Loucy (cell line): ENCODE data around the gene CPT1C.

Experiments
- H2AFZ ChIP-seq: fragments of 200-600 bp; sonication (generic); 2 replicates; pipeline ENCODE4 v1.6.0; 2016; ENCODE audit warnings: antibody characterized with exemption, mild to moderate bottlenecking, low read length, moderate library complexity
- H3F3A ChIP-seq: fragments of 200-600 bp; 2 replicates; pipeline ENCODE4 v1.6.0; 2016; ENCODE audit warnings: antibody characterized with exemption, low read depth, mild to moderate bottlenecking
- H3K27me3 ChIP-seq: fragments of 200-600 bp; sonication (generic); 2 replicates; pipeline ENCODE4 v1.6.1; 2014; ENCODE audit warnings: low read length, mild to moderate bottlenecking; ENCODE audit not compliant: insufficient read depth, poor library complexity, severe bottlenecking
- H3K36me3 ChIP-seq: fragments of 200-600 bp; sonication (generic); 2 replicates; pipeline ENCODE4 v1.6.1; 2016; ENCODE audit warnings: low read length; ENCODE audit not compliant: insufficient read depth
- H3K4me1 ChIP-seq: fragments of 200-600 bp; sonication (generic); 2 replicates; pipeline ENCODE4 v1.5.1; 2014; ENCODE audit warnings: low read length, mild to moderate bottlenecking; ENCODE audit not compliant: insufficient read depth, poor library complexity, severe bottlenecking
- H3K4me2 ChIP-seq: fragments of 200-600 bp; sonication (generic); 2 replicates; pipeline ENCODE4 v1.6.0; 2014; ENCODE audit warnings: antibody characterized with exemption, low read length, low read depth, mild to moderate bottlenecking; ENCODE audit not compliant: poor library complexity, severe bottlenecking
- H3K4me3 ChIP-seq: fragments of 200-600 bp; sonication (generic); 2 replicates; pipeline ENCODE4 v1.5.1; 2014; ENCODE audit warnings: low read length, mild to moderate bottlenecking, mixed read lengths; ENCODE audit not compliant: poor library complexity, severe bottlenecking
- H3K79me2 ChIP-seq: fragments of 200-600 bp; sonication (generic); 2 replicates; pipeline ENCODE4 v1.6.1; 2014; ENCODE audit warnings: low read length; ENCODE audit not compliant: insufficient read depth
- H3K9ac ChIP-seq: fragments of 200-600 bp; sonication (generic); 2 replicates; pipeline ENCODE4 v1.6.0; 2014; ENCODE audit warnings: mild to moderate bottlenecking, low read depth, low read length, moderate library complexity; ENCODE audit not compliant: poor library complexity, severe bottlenecking
- H3K9me2 ChIP-seq: fragments of 200-600 bp; sonication (generic); replicated peaks from 2 replicates; pipeline ENCODE4 v1.6.1; 2016; ENCODE audit warnings: low read depth, low read length, mixed read lengths
- H3K9me3 ChIP-seq: fragments of 200-600 bp; sonication (generic); 2 replicates; pipeline ENCODE4 v1.6.1; 2014; ENCODE audit warnings: mild to moderate bottlenecking, antibody characterized with exemption, low read length, low read depth; ENCODE audit not compliant: insufficient read depth
- H4K20me1 ChIP-seq: fragments of 200-600 bp; sonication (generic); 2 replicates; pipeline ENCODE4 v1.6.0; 2014; ENCODE audit warnings: antibody characterized with exemption, low read length, mild to moderate bottlenecking; ENCODE audit not compliant: insufficient read depth, poor library complexity, severe bottlenecking
- EZH2phosphoT487 ChIP-seq: fragments of 200-600 bp; IDR thresholded peaks from 2 replicates; pipeline ENCODE4 v1.6.1; 2018; ENCODE audit warnings: antibody characterized with exemption, mild to moderate bottlenecking, moderate library complexity, borderline replicate concordance
- TF ChIP-seq, protein P1 (sequence below): fragments of 200-600 bp; sonication (generic); conservative IDR thresholded peaks from 2 replicates; pipeline ENCODE4 v1.5.1; 2014; ENCODE audit warnings: mild to moderate bottlenecking, antibody characterized with exemption, low read length

CPT1C gene

DNA sequence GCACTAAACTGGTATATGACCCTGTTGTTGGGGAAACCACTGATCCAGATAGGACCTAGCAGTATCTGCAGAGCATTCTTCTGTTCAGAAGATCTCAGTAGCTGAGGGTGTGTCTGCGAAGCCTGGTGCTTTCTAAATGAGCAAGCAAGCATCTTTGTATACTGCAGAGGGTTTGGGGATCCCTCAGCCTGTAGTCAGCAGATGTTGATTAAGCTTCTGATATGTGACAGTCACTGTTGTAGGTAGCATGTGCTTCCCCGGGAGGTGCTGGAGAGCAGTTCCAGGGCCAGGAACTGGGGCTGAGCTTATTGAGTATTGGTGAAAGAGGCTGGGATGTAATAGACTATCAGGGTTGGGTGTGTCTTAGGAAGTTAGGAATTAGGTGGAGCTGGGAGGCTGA lies 47.5 kb upstream of the CPT1C start:
- H3K27me3 ChIP-seq = no peaks in the 10 kb centered on the region
- TF ChIP-seq EZH2phosphoT487 = no peak
- TF ChIP-seq, protein P1, sequence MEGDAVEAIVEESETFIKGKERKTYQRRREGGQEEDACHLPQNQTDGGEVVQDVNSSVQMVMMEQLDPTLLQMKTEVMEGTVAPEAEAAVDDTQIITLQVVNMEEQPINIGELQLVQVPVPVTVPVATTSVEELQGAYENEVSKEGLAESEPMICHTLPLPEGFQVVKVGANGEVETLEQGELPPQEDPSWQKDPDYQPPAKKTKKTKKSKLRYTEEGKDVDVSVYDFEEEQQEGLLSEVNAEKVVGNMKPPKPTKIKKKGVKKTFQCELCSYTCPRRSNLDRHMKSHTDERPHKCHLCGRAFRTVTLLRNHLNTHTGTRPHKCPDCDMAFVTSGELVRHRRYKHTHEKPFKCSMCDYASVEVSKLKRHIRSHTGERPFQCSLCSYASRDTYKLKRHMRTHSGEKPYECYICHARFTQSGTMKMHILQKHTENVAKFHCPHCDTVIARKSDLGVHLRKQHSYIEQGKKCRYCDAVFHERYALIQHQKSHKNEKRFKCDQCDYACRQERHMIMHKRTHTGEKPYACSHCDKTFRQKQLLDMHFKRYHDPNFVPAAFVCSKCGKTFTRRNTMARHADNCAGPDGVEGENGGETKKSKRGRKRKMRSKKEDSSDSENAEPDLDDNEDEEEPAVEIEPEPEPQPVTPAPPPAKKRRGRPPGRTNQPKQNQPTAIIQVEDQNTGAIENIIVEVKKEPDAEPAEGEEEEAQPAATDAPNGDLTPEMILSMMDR = no peak
- H3K79me2 ChIP-seq = peaks cover 42% of the 10 kb centered on the region
- peak overlapping the region; percentile 89 for H3K4me2 ChIP-seq
- H3K9ac ChIP-seq = peak overlapping the region; percentile 99
- no peaks in the 10 kb centered on the region for H3K9me3 ChIP-seq
- H3K9me2 ChIP-seq = no peaks in the 10 kb centered on the region
- peak overlapping the region; percentile 89 for H3K4me3 ChIP-seq
- H4K20me1 ChIP-seq = peaks cover 21% of the 10 kb centered on the region
- no peak overlapping the region for H2AFZ ChIP-seq
- peaks cover 22% of the 10 kb centered on the region for H3K4me1 ChIP-seq
- H3K36me3 ChIP-seq = peaks cover 5% of the 10 kb centered on the region; the same call in 1 of the 2 replicates
- 0 out of 2 replicates have a peak, but pooled peaks cover 3% of the 10 kb centered on the region for H3F3A ChIP-seq

DNA sequence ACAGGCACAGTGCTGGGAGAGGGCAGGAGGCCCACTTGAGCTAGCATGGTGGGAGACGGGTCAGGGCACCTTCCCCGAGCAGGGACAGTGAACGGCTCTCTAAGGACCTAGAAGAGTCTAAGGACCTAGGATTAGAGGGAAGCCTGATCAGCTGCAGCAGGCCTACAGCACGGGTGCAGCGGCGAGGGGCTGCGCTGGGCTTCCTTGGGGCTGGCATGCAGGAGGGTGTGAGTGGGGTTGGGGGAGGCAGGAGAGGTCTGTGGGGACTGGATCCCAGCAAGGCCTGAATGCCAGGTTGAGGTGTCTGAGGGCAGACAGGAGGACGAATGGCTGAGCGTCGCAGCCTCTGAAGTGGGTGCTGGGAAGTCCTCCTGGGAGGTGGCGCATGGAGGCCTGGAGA lies 45.3 kb upstream of the CPT1C start:
- Histone ChIP-seq H3K9me3 (no peaks in the 10 kb centered on the region), H3K4me1 (peaks cover 18% of the 10 kb centered on the region), H3K9ac (peak overlapping the region; percentile 33), H2AFZ (no peak overlapping the region), H3K4me3 (no peak overlapping the region), H3K9me2 (no peaks in the 10 kb centered on the region), H3K36me3 (peaks cover 9% of the 10 kb centered on the region; the same call in 1 of the 2 replicates), H4K20me1 (peaks cover 21% of the 10 kb centered on the region), H3F3A (0 out of 2 replicates have a peak, but pooled peaks cover 2% of the 10 kb centered on the region), H3K27me3 (no peaks in the 10 kb centered on the region), H3K79me2 (peaks cover 42% of the 10 kb centered on the region), H3K4me2 (no peak overlapping the region)
- TF ChIP-seq, protein P1 = no peak
- no peak for TF ChIP-seq EZH2phosphoT487

DNA sequence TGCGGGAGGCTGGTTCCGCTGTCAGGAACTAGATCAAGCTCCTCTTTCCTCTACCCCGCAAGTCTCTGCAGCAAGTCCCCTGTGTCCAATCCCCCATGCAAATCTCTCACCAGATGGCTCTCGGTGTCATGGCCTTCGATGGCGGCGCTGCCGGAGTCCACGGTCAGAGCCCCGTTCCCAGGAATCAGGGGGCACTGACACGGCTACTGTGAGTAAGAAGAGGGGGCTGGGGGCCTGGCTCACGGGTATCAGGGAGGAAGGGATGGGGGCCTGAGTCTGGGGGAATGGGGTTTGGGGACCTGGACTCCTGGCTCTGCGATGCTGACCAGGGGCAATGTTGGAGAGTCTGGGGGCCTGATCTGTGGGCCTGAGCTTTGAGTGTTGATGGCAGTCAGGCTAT lies 44.9 kb upstream of the CPT1C start:
- H3K79me2 ChIP-seq = peaks cover 42% of the 10 kb centered on the region
- no peak overlapping the region for H2AFZ ChIP-seq
- H3K9me2 ChIP-seq = no peaks in the 10 kb centered on the region
- peaks cover 18% of the 10 kb centered on the region for H3K4me1 ChIP-seq
- no peak overlapping the region for H3K4me2 ChIP-seq
- H3F3A ChIP-seq = no peaks in the 10 kb centered on the region
- no peak overlapping the region for H3K9ac ChIP-seq
- H3K9me3 ChIP-seq = no peaks in the 10 kb centered on the region
- H4K20me1 ChIP-seq = peaks cover 21% of the 10 kb centered on the region
- H3K36me3 ChIP-seq = peaks cover 9% of the 10 kb centered on the region; the same call in 1 of the 2 replicates
- no peak for TF ChIP-seq EZH2phosphoT487
- TF ChIP-seq, protein P1 = no peak
- H3K27me3 ChIP-seq = no peaks in the 10 kb centered on the region
- no peak overlapping the region for H3K4me3 ChIP-seq
